Gastrocnemius medialis (tissue), 4 donors: Measurements from ENCODE around the gene TFIP11.

Experiments used
- CTCF ChIP-seq, 5 experiments: fragments of 450-650 bp in 3 of 5; fragments of 200-600 bp in 2 of 5; sonication (generic) in 2 of 5; IDR thresholded peaks in 4 of 5; conservative IDR thresholded peaks in 1 of 5; 1 replicate in 4 of 5; 2 replicates in 1 of 5; pipeline ENCODE4 v1.5.1; 2016 to 2019; ENCODE audit warnings: antibody characterized with exemption in 5 of 5, mild to moderate bottlenecking in 3 of 5, moderate library complexity in 3 of 5
- POLR2A ChIP-seq, 2 donors: fragments of 450-650 bp; IDR thresholded peaks; one replicate each; pipeline ENCODE4 v1.6.1; 2017; ENCODE audit warnings: antibody characterized with exemption in 2 of 2, mild to moderate bottlenecking in 2 of 2, moderate library complexity in 2 of 2

GRCh38 chr22:26448334-26448733 is 63.9 kb downstream of the TFIP11 start:
- TF ChIP-seq POLR2A (IDR thresholded peaks at IDR 0.05) (no peak), CTCF (IDR thresholded peaks at IDR 0.05 in 4 of 5, conservative IDR thresholded peaks at IDR 0.05 in 1 of 5) (no peak)
